Hematopoietic multipotent progenitor cell treated with erythropoietin and hydrocortisone succinate and interleukin-3 and kit ligand, for 17 days (in vitro differentiated cells): ENCODE data around the gene SDR39U1.

ENCODE experiments used
- DNase-seq: peaks from one replicate; pipeline ENCODE4 v3.0.0-alpha.2; 2015; ENCODE audit warnings: low spot score

SDR39U1 gene

DNA sequence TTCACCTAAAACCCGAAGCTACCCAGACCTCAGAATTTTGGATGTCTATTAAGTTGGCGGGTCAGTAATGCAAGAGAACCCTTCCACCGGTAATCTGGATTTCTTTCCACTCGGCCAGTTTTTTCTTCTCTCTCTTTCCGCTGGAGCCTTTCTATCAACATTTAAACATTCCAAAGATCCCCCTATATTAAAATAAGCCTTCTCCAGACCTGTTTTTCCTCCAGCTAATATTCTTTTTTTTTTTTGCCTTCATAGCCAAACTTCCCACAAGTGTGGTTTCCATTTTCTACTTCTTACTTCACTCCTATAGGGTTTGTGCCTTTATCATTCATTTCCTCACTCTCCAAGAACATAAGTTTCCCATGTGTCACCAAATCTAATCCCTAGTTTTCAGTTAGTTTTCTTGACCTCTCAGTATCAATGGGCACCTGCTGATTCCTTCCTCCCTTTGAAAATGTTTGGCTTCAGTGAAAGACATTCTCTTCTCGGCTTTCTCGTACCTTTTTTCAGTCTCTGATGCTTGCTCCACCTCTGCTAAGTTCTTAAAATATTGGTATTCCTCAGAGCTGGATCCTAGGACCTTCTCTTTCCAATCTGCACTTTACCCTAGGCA is 583 bp upstream of the SDR39U1 start:
- no peak for DNase-seq

- DNase-seq, result no peak
These were observed 704 bp downstream of the SDR39U1 start for GRCh38 chr14:24441904-24442239.

DNA sequence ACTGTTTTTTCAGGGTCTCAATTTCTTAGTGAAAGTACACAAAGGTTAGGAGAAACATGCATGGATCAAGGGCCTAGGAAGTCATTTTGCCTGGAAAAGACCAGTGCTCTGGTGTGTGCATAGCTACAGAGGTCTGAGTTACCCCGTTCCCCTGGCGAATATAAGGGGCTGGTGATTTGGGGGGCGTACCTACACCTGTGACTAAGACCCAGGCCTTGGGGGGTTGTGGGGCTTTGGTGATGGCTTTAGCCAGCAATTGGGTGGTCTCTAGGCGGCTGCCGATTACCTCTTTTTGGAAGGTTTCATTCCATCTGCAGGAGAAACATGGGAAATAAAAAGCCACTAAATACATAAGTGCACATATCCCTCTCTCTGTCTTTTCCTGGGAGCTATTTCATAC is 1.1 kb downstream of the SDR39U1 start:
- no peak for DNase-seq

DNA sequence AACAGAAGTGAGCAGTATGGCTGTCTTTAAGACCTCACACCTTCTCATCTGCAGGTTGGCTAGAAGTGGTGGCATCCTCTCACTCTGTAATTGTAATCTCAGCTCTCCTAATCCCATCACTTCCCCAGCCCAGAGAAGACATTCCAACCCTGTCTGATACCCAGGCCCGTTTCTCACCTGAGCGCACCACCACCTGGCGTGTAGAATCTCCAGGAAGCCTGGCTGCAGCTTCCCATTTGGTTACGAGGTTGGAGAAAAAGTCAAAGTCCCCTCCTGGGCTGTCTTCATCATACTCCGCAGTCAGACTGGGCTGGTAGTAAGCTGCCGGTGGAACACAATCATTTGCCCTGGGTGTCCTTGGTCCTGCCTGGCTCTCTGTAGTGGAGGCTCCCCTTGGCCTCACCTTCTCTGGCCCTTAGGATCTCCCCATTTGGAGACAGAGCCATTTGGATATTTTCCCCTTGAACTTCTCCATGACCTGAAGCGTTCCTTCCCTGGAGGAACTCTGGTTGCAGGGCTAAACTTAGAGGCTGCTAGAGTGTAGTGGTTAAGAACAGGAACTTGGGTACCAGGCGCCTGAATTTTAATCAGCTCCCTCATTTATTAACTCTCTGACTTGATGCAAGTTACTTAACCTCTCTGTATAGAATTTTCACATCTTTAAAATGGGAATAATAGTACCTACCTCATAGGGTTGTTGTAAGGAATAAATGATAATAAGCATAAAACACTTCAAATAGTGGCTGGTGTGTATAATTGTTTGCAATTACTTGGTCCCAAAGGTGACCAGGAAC is 1.8 kb downstream of the SDR39U1 start:
- DNase-seq, result no peak

GRCh38 chr14:24439830-24440605 is 2.6 kb downstream of the SDR39U1 start:
- no peak for DNase-seq

- no peak for DNase-seq
These were observed 3.3 kb downstream of the SDR39U1 start for GRCh38 chr14:24439257-24439656.

- DNase-seq, result no peak
These were observed 4.1 kb downstream of the SDR39U1 start for GRCh38 chr14:24438223-24439097.

DNA sequence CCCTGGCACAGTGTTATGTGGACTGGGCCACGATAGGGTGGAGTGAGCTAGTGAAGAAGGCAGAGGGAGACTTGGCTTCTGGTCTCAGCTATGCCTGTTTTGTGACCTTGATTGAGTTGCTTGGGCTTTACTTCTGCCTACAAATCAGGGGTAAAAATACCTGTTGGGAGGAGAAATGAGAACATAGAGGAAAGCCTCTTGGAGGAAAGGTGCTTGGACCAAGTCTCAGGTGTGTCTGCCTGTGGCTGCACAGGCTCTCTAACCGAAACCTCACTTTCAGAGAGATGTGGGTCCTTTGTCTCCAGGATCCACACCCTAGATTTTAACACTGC is 4.9 kb downstream of the SDR39U1 start:
- DNase-seq, result no peak

GRCh38 chr14:24437020-24437735 is 5.4 kb downstream of the SDR39U1 start:
- DNase-seq, result no peak

DNA sequence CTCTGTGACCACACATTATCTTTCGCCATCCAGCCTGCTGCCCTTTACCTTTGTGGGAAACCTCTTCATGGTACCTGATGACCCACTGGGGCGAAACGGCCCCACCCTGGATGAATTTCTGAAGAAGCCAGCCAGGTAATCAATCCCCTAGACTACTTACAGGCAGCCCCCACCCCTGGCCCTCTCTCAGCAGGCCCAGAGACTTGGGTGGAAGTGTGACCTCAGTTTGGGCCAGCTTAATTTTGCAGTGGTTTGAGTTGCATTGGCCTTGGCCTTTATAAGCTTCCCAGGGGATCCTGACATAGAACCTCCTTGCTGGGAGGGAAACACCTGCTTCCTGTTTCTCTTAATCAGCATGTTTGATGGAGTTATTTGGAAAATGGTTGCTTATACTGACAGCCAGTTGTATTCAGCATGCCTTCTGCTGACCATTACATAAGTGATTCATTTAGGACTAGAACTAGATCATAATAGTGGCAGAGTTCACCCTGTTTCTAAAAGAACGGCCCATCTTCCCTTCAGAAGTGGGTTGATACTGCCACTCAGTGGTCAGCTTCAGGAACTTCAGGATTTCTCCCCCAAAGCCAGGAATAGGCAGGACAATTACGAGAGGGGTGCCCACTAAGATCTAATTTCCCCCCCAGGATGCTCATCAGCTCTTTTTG is 6.1 kb downstream of the SDR39U1 start:
- DNase-seq, result peak; percentile 84

DNA sequence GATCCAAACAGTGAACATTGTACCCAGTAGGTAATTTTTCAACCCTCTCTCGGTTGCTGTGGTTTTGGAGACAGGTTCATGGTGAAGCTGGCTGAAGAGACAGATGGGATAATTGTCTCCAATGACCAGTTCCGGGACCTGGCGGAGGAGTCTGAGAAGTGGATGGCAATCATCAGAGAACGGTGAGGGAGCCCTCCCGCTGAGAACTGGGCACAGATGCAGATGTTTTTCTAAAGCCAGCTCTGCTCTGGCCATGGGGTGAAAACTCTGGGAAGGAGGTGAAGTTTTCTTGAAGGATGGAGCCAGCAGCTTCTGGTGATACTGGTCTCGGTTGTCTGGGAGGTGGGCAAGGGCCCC is 6.6 kb downstream of the SDR39U1 start:
- DNase-seq, result no peak

GRCh38 chr14:24435192-24435810 is 7.3 kb downstream of the SDR39U1 start:
- DNase-seq, result peak; percentile 26

GRCh38 chr14:24434676-24435075 is 7.9 kb downstream of the SDR39U1 start:
- DNase-seq, result peak; percentile 30

GRCh38 chr14:24434036-24434435 is 8.5 kb downstream of the SDR39U1 start:
- DNase-seq, result peak; percentile 89

DNA sequence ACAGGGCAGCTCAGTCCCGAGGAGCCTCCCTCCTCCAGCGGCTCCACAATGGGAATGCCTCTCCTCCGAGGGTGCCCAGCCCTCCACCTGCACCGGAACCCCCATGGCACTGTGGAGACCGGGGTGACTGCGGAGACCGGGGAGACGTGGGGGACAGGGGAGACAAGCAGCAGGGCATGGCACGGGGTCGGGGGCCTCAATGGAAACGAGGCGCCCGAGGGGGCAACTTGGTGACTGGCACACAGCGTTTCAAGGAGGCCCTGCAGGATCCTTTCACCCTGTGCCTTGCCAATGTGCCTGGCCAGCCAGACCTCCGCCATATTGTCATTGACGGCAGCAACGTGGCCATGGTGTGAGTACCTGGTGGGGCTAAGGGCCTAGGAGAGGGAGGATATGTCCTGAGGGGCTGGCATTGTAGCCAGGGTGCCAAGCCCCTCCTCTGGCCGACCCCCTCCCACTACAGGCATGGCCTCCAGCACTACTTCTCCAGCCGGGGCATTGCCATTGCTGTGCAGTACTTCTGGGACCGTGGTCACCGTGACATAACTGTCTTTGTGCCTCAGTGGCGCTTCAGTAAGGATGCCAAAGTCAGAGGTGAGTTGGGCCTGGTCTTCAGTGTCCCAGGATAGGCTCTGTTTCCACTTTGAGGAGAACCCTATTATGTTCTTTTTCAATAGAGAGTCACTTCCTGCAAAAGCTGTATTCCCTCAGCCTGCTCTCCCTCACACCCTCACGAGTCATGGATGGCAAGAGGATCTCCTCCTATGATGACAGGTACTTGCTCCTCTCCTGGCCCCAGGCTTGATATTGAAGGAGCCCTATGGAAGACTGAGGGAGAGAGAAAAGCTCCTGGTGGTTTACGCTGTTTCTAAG is 10.1 kb downstream of the SDR39U1 start:
- DNase-seq, result peak; percentile 34

DNA sequence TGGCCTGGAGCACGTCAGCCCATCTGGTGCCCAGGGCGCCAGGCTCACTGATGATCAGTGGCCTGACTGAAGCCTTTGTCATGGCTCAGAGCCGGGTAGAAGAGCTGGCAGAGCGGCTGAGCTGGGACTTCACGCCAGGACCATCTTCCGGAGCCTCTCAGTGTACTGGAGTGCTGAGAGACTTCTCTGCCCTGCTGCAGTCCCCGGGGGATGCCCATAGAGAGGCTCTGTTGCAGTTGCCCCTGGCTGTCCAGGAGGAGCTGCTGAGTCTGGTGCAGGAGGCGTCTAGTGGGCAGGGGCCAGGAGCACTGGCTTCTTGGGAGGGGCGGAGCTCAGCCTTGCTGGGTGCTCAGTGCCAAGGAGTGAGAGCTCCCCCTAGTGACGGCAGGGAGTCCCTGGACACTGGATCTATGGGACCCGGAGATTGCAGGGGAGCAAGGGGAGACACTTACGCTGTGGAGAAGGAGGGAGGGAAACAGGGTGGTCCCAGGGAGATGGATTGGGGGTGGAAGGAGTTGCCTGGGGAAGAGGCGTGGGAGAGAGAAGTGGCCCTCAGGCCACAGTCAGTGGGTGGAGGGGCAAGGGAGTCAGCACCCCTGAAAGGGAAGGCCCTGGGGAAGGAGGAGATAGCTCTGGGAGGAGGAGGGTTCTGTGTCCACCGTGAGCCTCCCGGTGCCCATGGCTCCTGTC is 10.9 kb downstream of the SDR39U1 start:
- peak; percentile 98 for DNase-seq

- peak; percentile 74 for DNase-seq
These were observed 11.7 kb downstream of the SDR39U1 start for GRCh38 chr14:24430682-24431568.

GRCh38 chr14:24430143-24430681 is 12.4 kb downstream of the SDR39U1 start:
- DNase-seq, result peak; percentile 86
